HG03064 (cell line): ENCODE results near the gene INPP1.

ENCODE experiments used
- ATAC-seq: cut with Tn5 transposase; IDR thresholded peaks from one replicate; pipeline ENCODE4 v1.9.1; 2021; ENCODE audit warnings: low read depth; ENCODE audit not compliant: unreplicated experiment

Gene INPP1

GRCh38 chr2:190407246-190407661 lies 63.9 kb downstream of the INPP1 start:
- no peak for ATAC-seq

DNA sequence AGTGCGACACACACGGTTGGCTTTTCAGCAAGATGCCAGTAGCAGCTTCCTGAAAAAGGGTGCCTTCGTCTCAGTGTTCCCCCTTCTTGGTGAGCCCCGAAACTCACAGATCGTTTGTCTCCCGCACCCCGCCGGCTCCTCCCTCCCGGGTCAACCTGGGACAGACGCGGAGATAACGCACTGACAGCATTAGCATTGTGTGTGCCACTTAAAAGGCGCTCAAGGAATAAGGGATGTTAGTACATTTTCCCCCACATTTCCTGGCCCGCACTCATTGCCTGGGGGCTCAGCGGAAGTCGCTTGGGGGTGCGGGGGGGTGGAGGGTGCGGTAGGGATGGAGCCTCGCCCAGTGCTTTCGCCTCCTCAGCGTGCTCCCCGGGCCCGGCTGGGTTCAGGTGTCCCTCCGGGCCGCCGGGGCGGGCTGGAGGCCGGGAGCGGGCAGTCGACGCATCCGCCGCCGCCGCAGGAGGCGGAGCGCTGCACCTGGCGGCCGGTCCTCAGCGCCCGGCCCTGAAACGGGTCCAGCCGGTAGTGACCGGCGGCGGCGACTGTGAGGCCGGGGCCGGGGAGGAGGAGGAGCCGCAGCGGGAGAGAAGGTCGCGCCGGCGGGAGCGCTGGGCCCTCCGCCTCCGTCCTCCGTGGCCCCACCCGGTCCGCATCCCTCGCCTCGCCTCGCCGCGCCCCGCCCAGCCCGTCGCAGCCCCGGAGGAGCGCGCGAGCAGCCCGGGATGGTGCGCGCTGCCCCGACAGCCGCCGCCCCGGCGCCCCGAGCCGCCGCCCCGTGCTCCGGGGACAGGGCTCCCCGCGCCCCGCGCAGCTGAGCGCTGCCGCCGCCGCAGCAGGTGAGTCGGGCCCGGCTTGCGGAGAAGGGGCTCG lies 64.5 kb downstream of the INPP1 start, which contains the start of gene MFSD6:
Gene MFSD6 (plus strand): TSS at position 694 of the 876 bp plus-strand sequence. CDS start 27,675 bp downstream, outside the sequence.
- ATAC-seq: peak; percentile 64

DNA sequence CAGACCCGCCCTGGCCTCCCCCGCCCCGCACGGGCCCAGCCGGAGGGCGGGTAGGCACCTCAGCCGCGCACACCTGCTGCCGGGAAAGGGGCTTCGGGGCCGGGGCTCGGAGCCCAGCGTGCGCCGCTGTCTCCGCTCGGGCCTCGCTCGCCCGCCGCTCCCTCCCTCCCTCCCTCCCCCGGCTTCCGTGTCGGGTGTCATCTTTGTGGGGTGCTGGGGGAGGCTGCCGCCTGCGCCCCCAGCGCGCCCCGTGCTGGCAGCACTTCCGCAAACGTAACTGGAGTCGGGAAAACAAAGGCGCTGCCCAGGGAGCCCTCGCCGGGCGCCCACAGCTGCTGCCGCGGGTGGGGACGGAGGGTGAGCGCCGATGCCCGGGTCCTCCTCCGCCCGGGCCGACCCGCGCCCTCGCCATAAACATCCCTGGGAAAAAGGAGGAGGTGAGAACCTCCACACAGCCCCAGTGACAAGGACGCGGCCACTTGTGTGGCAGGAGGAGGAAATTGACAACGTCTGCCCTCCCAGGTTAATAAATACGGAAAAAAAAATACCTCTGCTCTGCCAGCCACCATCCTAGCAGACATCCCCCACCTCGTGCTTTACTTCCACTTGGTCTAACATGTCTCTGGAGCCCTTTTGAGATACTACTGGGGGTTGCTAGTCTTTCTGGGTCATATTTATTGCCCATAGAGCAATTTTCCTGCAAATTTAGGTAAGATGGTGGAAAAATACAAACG lies 65.3 kb downstream of the INPP1 start:
- peak; percentile 55 for ATAC-seq

- ATAC-seq: no peak
These were observed 66.2 kb downstream of the INPP1 start for GRCh38 chr2:190409616-190410015.

GRCh38 chr2:190410166-190410565 lies 66.8 kb downstream of the INPP1 start:
- no peak for ATAC-seq

GRCh38 chr2:190412966-190413365 lies 69.6 kb downstream of the INPP1 start:
- ATAC-seq: no peak

GRCh38 chr2:190413421-190413820 lies 70.0 kb downstream of the INPP1 start:
- ATAC-seq: no peak

DNA sequence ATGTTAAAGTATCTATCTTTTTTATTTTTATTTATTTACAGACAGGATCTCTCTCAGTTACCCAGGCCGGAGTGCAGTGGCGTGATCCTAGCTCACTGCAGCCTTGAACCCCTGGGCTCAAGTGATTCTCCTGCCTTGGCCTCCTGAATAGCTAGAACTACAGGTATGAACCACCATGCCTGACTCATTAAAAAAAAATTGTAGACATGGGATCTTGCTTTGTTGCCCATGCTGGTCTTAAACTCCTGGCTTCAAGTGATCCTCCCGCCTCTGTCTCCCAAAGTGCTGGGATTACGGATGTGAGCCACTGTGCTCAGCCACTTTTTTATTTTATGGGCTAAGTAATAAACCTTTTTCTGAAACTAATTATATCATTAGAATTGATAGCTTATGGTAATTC lies 71.9 kb downstream of the INPP1 start:
- ATAC-seq: no peak

DNA sequence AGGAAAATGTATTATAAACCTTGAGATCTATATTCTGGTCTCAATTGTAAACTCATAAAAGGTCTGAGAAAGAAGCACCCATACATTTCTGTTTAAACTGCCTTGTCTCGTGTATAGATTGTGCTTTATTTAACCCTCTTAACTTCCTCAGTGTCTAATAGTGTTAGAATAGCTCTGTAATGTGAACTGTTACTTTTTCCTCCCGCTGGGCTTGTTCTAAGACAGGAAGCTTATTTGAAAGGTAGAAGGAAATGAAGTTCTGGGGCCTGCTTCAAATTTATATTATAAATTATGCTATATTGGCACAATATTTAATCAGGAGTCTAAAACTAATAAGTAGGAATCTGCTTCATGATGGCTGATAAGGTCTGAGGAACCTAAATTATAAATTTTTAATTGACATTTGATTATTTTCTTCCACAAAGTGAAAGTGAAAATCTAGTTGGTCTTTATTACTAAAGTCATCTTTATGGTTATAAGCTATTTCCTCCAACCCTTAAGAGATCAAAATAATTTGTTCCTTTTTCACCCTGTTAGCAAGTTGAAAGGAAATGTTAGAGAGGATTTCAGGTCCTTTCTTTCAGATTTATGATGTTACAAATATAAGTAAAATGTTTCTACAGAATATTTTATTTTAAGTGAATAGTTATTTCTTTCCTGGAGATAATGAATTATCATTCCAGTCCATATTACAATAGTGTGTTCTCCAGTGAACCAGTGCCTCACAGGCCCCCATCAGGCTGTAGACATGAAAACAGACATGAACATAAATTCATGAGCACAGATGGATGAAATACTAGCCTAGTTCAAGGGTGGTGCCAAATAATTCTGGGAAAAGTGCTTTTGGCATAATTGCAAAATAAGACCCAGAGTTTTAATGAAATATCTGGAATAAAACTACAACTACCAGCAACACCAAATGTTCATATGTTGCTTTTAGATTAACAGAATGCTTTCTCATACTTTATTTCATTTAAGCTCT lies 72.7 kb downstream of the INPP1 start:
- peak; percentile 64 for ATAC-seq

DNA sequence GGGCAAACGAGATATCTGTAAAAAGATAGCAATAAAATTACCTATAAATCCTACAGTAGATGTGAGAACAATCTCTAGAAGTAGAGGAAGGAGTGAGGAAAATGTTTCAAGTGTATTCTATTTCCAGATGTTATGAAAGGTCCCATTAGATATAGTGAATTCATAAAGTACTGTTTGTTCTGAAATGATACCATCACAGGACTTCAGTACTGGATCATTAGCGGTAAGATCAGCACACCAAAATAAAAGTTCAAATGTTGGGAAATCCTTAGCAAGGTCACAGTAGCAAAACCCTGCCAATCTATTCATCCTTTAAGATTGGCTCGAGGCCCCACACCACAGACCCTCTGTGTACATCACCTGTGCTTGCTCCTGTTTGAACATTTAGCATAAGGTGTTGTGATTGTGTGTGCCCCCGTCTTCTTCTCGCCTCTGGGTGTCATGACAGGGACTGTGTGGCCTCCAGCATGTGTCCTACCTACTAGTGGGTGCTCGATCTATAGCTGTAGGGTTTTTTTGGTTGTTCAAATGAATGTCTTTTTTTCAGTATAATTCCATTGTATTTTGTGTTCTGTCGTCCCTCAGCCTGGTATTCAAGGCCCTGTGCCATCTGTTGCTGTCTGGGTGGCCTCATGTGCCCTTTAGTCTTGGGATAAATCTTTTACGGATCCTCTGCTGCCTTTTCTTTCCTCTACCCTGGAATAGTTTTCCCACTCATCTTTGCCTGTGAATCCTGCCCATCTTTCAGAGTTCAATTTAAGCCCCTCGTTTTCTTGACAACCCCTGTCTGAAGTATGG lies 73.9 kb downstream of the INPP1 start:
- ATAC-seq: no peak

GRCh38 chr2:190418727-190419126 lies 75.3 kb downstream of the INPP1 start:
- ATAC-seq: no peak

DNA sequence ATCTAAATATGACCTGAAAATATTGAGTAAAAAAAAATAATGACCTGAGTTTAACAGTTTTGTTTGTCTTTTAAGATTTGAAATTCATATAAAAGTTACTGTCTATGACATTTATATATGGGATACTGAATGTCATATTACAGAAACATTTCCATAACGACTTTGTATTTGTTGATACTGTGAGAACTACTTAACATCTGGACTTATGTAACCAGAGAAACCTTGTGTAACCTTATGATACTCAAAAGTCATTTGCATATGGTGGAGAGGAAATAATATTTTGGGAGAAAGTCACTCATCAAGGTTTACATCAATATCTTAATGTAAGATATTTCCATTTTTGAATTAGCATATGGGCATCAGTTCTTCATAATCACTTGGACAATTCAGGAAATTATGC lies 77.4 kb downstream of the INPP1 start:
- no peak for ATAC-seq
